ENCODE data around the gene KLRF1.

KLRF1 gene

GRCh38 chr12:9813821-9814798, 13.2 kb upstream of the KLRF1 start:
- peak; percentile 68 for DNase-seq
- H3K4me3 ChIP-seq (ENCODE audit: low read depth, low read length): no peak overlapping the region

DNA sequence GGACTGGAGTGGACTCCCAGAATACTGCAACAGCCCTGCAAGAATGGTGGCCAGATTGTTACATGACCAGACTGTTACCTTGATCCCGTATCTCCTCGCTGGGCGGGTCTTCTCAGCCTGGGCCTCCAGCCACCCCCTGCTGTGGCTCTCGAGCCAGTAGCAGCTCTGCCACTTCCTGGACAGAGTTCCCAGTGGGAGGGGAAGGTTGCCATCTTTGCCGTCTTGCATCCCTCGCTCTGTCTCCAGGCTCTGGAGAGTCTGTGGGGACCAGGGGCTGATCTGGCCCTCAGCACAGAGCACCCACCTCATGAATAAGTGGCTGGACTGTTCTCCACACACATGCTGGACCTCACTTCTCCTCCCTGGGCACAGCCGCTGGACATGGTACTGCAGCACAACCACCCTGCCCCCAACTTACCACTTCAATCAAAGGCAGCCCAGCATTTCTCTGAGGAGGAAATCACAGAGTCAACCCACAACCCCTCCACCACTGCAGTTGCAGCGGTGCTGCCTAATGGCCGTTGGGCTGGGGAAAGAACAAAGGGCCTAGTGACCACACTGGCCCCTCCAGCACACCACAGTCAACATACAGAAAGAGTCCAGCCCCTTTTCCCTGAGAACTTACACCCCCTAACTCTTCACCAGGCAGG, 6.9 kb upstream of the KLRF1 start:
- H3K4me1 ChIP-seq: no peaks in the 10 kb centered on the region
- no peak overlapping the region for H3K4me3 ChIP-seq (ENCODE audit: low read depth, low read length)
- TF ChIP-seq CTCF (IDR thresholded peaks at IDR 0.05; ENCODE audit: low read depth, low read length): no peak
- no peaks in the 10 kb centered on the region; the same call in 1 of the 2 replicates for H3K9me3 ChIP-seq
- no peak for DNase-seq
- H3K36me3 ChIP-seq: no peaks in the 10 kb centered on the region
- peaks cover 3% of the 10 kb centered on the region; the same call in 1 of the 2 replicates for H3K27me3 ChIP-seq

More at GRCh38 chr12:9813821-9814798, 13.2 kb upstream of the KLRF1 start:
- TF ChIP-seq CTCF (IDR thresholded peaks at IDR 0.05; ENCODE audit: low read depth, low read length): peak; percentile 74
- H3K27me3 ChIP-seq: peaks cover 21% of the 10 kb centered on the region
- no peaks in the 10 kb centered on the region for H3K36me3 ChIP-seq
- H3K9me3 ChIP-seq: no peaks in the 10 kb centered on the region; the same call in 1 of the 2 replicates
- H3K4me1 ChIP-seq: no peaks in the 10 kb centered on the region

GRCh38 chr12:9829483-9829882, 2.2 kb downstream of the KLRF1 start:
- Histone ChIP-seq H3K36me3 (no peaks in the 10 kb centered on the region), H3K4me3 (ENCODE audit: low read depth, low read length) (no peak overlapping the region), H3K9me3 (no peaks in the 10 kb centered on the region), H3K27me3 (peaks cover 10% of the 10 kb centered on the region; the same call in 1 of the 2 replicates), H3K4me1 (no peaks in the 10 kb centered on the region)
- no peak for DNase-seq
- no peak for TF ChIP-seq CTCF (IDR thresholded peaks at IDR 0.05; ENCODE audit: low read depth, low read length)

DNA sequence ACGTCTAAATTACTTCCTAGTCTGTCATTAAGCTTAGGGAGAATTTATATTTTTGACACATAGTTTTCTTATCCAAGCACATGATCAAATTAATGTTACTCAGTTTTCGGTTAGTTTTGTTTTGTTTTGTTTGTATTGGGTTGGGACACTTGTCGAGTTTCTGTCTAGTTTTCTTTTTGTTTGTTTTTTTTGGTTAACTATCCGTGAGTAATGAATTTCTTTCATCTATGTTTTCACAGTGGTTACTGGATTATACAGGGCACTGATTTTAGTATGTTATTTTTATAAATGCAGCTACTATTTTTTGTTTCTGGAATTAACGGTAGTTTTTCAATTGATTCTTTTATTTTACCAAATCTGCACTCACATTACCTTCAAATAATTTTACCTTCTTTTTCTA, 2.7 kb downstream of the KLRF1 start:
- Histone ChIP-seq H3K27me3 (peaks cover 10% of the 10 kb centered on the region; the same call in 1 of the 2 replicates), H3K4me3 (ENCODE audit: low read depth, low read length) (no peak overlapping the region), H3K9me3 (no peaks in the 10 kb centered on the region), H3K36me3 (no peaks in the 10 kb centered on the region), H3K4me1 (no peaks in the 10 kb centered on the region)
- DNase-seq: no peak
- no peak for TF ChIP-seq CTCF (IDR thresholded peaks at IDR 0.05; ENCODE audit: low read depth, low read length)

DNA sequence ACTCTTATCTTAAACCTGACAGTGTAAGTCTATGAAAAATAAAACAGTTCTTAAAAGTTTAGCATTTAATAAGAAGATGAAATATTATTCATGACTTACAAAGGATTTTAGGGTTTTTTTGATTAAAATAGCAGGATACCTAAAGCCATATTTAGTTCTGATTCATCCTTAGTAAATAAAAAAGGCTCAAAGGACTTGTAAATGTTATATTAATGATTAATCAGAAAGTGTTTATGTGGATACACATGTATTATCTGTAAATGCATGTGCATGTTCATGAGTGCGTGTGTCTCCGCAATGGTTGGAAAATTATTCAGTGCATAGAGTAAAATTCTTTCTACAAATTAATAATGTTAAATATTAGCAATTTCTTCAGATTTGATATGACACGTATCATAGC, 4.4 kb downstream of the KLRF1 start:
- Histone ChIP-seq H3K4me3 (ENCODE audit: low read depth, low read length) (no peak overlapping the region), H3K36me3 (no peaks in the 10 kb centered on the region), H3K4me1 (no peaks in the 10 kb centered on the region), H3K9me3 (no peaks in the 10 kb centered on the region), H3K27me3 (peaks cover 10% of the 10 kb centered on the region; the same call in 1 of the 2 replicates)
- TF ChIP-seq CTCF (IDR thresholded peaks at IDR 0.05; ENCODE audit: low read depth, low read length): no peak
- no peak for DNase-seq

Measured in BE2C (cell line).